Pulmonary artery endothelial cell (primary cell): ENCODE data around the gene TENT4B. TPM values are rescaled to one million over a fixed set of nuclear protein-coding genes. Genes with fewer than 3 reads are reported as not detected.
A peak's percentile ranks its signal among the peaks of the same experiment; 100 is the strongest.
"Not testable (repeated sequence)": the region's sequence is repeated elsewhere in the genome, so short reads cannot be mapped to it uniquely, and the experiment has no call there.

Experiments
- DNase-seq: peaks from one replicate; pipeline ENCODE4 v3.0.0-alpha.2; 2011; ENCODE audit warnings: low read depth, low spot score
- total RNA-seq: library from RNA; depleted of rRNA; stranded (reverse); fragments of >200 nt; gene quantifications from 2 replicates; pipeline ENCODE4 v1.2.3, GENCODE V29; 2014

TENT4B gene
- 9.4 and 15.4 TPM in 2 replicates for total RNA-seq

GRCh38 chr16:50152807-50153595 is at the start of gene TENT4B:
Gene TENT4B (plus strand): TSS chr16:50153306. CDS start chr16:50153622, 316 bp downstream.
- DNase-seq: peak; percentile 50

DNA sequence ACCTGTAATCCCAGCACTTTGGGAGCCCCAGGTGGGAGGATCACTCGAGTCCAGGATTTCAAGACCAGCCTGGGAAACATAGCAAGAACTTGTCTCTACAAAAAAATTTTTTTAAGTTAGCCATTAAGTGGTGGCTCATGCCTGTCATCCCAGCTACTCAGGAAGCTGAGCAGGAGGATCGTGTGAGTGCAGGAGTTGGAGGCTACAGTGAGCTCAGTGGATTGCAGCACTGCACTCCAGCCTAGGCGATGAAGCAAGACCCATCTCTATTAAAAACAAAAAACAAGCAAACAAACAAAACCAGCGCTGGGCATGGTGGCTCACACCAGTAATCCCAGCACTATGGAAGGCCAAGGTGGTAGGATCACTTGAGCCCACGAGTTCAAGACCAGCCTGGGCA is 49.3 kb upstream of the TENT4B start:
- DNase-seq: no peak

DNA sequence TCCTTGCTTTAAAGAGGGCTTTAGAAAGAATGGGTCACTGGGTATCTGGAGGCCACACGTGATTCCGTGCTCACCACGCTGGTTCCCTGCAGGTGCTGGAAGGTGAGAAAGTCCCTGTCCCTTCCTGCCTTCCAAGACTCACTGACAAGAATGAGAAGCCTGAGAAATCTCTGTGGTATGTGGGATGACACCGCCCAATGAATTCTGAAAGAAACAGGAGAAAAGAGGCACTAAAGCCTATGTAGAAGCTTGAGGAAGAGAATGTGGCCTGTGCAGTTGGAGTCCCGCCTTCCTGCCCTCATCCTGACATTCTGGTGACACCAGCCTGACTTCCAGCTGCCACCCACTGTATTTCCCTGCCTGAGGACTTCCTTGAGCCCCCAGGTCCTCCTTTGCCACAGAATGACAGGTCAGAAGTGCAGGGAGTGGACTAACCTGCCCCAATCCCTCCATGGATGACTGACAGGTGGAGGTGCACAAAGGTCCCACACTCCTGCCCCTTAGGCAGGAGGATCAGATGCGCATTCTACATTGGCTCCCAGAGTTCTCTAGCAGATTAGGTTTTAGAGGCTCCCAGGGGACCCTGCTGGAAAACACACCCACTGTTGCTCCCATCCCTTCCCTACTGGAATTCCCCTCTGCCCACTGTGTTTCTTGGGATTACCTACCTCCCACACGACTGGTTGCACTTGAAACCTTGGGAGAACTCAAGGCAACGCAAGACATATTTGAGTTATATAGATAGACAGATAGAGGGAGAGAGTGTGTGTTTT is 38.6 kb upstream of the TENT4B start:
- DNase-seq: no peak

- DNase-seq: no peak
These were observed 32.4 kb upstream of the TENT4B start for GRCh38 chr16:50120711-50121110.

DNA sequence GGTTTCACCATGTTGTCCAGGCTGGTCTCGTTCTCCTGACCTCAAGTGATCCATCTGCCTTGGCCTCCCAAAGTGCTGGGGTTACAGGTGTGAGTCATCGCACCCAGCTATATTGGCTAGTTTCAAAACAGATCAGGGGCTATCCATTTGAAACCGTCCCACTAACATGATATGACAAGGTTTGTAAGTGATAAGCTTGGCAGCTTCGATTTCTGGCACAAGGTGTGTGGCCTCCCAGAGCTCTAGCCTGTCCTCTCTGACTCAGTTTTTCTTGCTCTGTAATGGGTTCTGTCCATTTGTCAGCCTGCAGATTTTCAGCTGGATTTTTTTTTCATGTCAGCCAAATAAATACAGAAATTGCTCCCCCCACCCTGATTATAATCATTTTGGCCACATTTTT is 31.8 kb upstream of the TENT4B start:
- no peak for DNase-seq

- DNase-seq: no peak
These were observed 31.2 kb upstream of the TENT4B start for GRCh38 chr16:50121721-50122445.

DNA sequence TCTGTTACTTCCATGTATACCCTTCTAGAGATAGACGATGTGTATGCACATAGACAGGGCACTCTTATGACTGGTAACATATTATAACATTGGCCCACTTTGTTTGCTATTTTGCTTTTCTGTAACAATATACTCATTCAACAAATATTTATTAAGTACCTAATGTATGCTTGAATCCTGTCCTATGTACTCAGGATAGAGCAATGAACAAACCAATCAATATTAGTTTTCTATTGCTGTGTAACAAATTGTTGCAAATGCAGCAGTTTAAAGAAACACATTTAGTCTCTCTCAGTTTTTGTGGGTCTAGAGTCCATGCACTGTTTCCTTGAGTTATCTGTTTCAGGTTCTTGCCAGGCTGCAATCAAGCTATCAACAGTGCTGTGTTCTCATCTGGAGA is 29.7 kb upstream of the TENT4B start:
- DNase-seq: no peak

GRCh38 chr16:50124769-50125168 is 28.3 kb upstream of the TENT4B start:
- DNase-seq: no peak

DNA sequence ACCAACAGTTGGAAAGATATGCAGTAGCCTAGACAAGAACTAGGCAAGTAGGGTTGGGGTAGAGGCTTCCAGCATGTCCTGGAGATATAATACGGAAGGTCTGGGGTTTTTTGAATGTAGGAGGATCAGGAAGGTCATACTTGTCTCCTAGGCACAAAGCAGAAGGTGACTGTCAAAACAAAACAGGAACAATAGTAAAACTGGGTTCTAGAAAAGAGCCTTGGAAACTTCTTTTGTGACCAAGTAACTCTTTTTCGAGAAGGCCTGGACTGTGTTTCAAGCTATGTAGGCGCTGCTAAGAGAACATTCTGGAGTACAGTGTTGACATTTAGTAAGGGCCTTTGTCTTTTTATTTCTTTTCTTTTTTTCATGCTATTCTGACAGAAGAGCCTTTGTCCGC is 26.9 kb upstream of the TENT4B start:
- no peak for DNase-seq

DNA sequence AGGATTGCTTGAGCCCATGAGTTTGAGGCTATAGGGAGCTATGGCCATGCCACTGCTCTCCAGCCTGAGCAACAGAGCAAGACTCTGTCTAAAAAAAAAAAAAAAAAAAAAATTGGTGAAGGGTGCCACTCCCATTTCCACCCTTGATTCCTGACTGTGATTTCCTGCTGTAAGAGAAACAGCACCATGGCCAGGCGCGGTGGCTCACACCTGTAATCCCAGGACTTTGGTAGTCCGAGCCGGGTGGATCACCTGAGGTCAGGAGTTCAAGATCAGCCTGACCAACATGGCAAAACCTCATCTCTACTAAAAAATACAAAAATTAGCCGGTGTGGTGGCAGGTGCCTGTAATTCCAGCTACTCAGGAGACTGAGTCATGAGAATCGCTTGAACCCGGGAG is 20.5 kb upstream of the TENT4B start:
- not testable (repeated sequence) for DNase-seq

DNA sequence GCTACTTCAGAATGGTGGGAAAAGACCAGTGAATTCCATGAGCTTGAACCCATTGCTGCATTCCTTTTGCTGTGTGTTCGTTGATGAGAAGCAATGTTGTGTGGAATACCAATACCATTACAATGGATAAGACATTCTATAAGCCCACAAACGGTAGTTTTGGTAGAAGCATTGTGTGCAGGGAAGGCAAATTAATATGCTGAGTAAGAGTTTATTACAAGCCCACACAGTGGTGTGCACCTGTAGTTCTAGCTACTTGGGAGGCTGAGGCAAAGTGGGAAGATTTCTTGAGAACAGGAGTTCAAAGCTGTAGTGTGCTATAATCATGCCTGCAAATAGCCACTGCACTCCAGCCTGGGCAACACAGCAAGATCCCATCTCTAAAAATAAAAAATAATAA is 19.9 kb upstream of the TENT4B start:
- no peak for DNase-seq

DNA sequence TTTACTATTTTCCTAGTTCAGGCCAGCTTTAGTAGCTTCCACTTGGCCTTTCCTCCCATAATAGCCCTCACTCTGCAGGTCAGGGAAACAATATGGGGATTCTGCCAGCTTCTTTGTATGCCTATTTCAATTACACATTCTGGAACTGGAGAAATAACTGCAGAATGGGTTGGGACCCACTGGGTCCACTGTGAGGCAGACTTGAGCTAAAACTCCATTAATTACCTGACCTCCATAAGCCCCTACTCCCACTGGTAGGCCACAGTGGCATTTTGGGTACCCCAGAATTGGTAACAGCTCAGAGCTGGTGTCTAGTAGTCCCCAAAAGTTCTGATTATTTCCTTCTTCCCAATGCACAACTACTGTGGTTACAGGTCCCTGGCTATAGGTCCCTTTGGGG is 16.7 kb upstream of the TENT4B start:
- no peak for DNase-seq

- DNase-seq: no peak
These were observed 15.8 kb upstream of the TENT4B start for GRCh38 chr16:50137268-50137667.

GRCh38 chr16:50139580-50139979 is 13.5 kb upstream of the TENT4B start:
- DNase-seq: no peak

- DNase-seq: no peak
These were observed 8.9 kb upstream of the TENT4B start for GRCh38 chr16:50144211-50144610.

DNA sequence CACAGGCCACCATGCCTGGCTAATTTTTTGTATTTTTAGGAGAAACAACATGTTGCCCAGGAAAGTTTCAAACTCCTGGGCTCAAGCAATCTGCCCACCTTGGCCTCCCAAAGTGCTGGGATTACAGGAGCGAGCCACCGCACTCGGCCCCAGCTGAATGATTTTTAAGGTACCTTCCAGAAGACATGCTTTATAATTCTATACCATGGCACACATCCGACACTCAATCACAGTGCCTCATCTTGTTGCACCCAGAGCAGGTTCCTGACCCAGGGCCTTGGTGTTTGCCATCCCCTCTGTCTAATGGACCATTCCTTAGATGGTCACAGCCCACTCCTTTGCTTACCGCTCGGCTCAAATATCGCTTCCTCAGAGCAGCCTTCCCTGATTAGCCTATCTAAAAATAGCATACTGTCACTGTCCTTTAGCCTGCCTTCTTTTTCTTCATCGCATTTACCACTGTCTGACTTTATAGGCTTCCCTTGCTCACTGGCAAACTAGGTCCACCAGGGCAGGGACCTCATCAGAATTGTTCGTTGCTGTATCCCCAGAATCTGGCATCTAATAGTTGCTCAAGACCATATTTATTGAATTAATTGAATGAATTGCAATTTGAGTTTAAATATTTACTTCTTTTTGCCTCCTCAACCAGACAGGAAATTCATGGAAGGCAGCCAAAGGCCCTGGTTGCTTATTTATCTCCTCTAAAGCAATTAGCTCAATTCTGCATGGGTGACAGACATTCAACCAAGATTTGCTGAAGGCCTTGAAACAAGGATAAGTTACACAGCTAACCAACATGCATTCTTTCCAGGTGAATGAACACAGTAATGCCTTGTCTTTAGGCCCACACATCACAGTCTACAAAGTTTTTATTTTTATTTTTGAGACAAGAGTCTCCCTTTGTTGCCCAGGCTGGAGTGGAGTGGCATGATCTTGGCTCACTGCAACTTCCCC is 6.3 kb upstream of the TENT4B start:
- DNase-seq: no peak

DNA sequence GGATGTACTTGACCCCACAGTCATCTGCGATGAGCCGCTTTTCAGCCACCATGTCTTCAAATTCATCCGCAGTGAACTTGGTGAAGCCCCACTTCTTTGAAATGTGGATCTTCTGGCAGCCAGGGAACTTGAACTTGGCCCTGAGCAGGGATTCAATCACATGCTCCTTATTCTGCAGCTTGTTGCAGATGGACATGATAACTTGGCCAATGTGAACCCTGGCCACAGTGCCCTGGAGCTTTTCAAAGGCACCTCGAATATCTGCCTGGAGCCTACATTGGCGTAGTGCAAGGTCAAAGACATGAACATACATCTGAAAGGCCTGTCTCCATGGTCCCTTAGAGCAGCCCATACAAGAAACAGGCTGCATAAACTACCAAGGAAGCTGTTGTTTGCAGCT is 1.8 kb upstream of the TENT4B start:
- no peak for DNase-seq

- no peak for DNase-seq
These were observed 1.4 kb upstream of the TENT4B start for GRCh38 chr16:50151756-50152155.

GRCh38 chr16:50152351-50152806 is 727 bp upstream of the TENT4B start:
- DNase-seq: no peak

DNA sequence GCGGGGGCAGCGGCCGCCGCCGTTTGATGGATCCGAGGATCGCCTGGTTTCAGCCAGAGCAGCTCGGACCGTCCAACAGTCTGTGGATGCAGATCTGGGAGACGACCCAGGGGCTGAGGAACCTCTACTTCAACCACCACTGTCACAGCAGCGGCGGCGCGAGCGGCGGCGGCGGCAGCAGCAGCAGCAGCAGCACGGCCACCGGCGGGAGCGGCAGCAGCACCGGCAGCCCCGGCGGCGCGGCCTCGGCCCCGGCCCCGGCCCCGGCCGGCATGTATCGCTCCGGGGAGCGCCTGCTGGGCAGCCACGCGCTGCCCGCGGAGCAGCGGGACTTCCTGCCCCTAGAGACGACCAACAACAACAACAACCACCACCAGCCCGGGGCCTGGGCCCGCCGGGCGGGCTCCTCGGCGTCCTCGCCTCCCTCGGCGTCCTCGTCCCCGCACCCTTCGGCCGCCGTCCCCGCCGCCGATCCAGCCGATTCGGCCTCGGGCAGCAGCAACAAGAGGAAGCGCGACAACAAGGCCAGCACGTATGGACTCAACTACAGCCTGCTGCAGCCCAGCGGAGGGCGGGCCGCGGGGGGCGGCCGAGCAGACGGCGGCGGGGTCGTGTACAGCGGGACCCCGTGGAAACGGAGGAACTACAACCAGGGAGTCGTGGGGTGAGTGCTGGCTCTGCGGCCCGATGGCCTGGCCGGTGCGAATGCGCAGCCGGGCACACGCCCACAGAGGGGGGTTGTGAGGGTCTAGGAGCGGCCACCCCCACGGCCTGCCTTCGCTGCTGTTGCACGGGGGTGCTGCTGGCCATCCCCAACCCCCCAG is 702 bp downstream of the TENT4B start:
- DNase-seq: no peak
